GM12873 (cell line): Measurements from ENCODE around the gene ZNF223.

ENCODE experiments used
- TF ChIP-seq, protein P1 (sequence below): IDR thresholded peaks from 2 replicates; pipeline ENCODE4 v1.5.1; 2012; ENCODE audit warnings: low read depth, mild to moderate bottlenecking, moderate library complexity, low read length, control low read depth; ENCODE audit not compliant: insufficient read depth; ENCODE audit errors: missing control alignments

ZNF223 gene

DNA sequence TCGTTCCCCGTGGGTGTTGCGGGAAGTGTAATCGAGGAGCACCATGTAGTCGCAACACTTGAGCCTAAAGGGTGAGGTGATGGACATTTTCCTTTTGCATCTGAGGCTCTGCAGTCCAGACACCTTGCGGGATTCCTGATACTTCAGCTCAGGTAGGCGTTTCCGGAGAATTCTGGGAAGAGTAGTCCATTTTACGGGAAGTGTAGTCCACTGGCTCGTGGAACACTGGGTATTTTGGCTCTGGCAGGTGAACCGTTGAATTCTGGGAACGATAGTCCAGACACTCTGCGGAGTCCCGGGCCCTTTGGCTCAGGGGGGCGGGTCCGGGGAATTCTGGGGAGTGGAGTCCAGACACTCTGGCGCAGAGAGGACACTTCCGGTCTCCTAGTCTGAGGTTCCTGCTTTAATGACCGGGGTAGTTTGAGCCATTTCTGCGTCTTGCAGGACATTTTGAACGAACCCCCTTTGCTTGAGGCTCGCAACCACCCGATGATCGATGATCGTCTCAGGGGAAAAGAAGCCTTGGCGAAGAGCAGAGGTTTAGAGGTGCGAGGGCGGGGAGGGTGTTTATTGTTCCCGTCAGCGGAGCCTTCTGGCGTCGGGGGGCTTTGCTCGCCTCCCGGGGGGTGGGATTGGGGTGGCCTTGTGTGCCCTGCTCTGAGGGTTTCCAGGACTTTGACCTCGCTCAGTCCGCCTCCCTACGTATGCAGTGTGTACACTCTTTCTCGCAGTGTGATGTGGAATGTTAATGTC, at the start of gene ZNF223:
TSS of gene ZNF223 (plus strand) at position 387 of the 753 bp plus-strand sequence. CDS start 3,141 bp downstream, outside the sequence.
- TF ChIP-seq, protein P1, sequence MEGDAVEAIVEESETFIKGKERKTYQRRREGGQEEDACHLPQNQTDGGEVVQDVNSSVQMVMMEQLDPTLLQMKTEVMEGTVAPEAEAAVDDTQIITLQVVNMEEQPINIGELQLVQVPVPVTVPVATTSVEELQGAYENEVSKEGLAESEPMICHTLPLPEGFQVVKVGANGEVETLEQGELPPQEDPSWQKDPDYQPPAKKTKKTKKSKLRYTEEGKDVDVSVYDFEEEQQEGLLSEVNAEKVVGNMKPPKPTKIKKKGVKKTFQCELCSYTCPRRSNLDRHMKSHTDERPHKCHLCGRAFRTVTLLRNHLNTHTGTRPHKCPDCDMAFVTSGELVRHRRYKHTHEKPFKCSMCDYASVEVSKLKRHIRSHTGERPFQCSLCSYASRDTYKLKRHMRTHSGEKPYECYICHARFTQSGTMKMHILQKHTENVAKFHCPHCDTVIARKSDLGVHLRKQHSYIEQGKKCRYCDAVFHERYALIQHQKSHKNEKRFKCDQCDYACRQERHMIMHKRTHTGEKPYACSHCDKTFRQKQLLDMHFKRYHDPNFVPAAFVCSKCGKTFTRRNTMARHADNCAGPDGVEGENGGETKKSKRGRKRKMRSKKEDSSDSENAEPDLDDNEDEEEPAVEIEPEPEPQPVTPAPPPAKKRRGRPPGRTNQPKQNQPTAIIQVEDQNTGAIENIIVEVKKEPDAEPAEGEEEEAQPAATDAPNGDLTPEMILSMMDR, result no peak

DNA sequence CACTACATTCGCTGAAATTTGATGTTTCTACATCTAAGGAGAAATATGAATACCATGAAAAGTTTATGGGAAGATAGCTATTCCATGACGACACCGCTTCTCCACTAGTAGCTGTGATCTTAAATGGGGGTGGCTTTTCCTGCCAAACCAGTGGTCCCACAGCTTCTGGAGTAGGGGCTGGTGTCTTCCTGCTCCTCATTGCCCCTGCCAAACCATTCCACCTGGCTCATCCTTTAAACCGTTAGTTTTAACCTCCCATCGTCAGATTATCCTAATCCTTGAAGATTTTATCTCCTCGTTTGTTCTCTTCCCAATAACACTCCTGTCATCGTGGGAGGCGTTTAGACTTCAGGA, 49.6 kb upstream of the ZNF223 start:
- TF ChIP-seq, protein P1, result no peak

DNA sequence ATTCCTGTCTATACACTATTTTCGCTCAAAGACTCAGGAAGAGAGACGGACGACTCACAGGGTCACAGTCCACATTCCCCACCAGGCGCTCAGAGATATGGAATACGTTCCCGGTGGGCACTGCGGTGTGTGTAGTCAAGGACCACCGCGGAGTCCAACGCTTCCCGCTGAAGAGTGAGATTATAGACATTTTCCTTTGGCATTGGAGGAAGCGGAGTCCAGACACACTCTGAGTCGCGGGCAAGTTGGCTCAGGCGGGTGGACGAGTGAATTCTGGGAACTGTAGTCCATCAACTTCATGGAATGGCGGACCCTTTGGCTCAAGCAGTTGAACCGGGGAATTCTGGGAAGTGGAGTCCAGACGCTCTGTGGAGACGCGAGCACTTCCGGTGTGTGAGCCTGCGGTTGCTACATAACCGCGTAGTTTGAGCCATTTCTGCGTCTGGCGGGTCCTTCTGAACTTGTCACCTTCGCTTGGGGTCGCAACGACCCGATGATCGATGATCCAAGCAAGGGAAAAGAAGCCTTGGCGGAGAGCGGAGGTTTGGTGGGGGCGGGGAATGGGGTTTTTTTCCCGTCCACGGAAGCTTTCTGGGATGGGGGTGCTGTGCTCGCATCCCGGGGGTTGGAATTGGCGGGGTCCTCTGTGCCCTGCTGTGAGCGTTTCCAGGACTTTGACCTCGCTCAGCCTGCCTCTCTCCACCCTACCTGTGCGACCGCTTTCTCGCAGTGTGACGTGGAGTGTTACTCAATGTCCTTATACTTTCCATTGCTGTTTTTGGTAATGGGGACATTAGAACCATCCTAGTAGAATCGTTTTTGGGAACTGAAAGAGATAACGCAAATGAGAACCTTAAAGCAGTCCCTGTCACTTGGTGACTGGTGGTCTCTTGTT, 49.0 kb upstream of the ZNF223 start, which contains the start of gene ZNF230:
TSS of gene ZNF230 (plus strand) at position 392 of the 895 bp plus-strand sequence. CDS start 4,122 bp downstream, outside the sequence.
- TF ChIP-seq, protein P1, result no peak

DNA sequence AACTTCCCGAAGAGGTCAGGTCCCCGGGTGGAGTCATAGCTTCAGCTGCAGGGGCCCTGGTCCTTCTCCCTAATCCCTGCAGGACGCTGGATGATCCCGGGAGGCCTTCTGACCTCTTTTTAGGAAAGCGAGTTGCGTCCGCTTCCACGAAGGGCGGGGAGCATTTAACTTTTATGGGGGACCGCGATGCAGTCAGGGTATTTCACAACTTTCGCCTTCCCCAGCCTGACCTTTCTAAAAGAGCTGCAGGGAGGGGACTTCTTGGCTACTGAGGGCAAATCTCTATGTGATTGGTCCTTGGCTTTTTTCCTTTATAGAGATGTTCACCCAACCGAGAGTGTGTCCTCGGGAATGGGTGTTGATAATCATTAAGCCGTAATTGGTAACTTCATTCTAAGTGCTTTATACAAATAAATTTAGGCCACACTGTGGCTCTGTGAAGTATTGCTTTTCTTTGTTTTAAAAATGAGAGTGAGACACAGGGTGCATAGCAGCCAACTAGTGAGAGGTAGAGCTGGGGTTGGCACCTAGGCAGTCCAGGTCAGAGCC, 48.3 kb upstream of the ZNF223 start:
- TF ChIP-seq, protein P1, result peak; percentile 34

DNA sequence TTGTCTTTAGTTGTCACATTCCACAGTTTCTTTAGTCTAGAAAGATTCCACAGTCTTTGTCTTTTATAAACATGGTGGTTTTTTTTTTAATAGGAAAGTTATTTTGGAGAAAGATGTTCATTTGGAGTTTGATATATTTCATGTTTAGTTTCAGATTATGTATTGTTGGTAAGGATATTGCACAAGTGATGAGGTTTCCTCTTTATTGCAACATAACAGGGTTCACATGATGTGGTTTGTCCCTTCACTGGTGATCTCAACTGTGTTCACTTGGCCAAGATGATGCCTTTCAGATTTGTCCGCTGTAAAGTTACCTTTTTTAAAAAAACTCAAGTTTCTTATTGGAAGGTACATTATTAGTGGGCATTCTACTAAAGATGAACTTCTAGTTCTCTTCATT, 45.9 kb upstream of the ZNF223 start:
- TF ChIP-seq, protein P1, result no peak

DNA sequence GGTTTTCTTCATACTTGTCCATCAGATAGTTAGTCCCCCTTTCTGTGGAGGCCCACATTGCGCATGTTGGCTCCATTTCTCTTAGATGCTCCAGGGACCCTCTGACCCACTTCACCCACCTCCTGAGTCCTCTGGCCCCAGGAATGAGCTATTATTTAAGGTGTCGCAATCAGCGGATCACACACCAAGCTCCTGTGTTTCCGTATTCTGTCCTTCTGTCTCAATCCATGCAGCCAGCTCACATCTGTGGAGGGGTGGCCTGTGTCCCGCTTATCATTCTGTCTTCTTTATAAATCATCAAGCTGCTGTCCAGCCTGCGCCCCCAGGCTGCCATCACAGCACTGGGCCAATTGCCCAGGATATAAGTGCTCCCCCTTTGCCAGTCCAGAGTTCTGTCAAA, 44.4 kb upstream of the ZNF223 start:
- TF ChIP-seq, protein P1, result no peak

DNA sequence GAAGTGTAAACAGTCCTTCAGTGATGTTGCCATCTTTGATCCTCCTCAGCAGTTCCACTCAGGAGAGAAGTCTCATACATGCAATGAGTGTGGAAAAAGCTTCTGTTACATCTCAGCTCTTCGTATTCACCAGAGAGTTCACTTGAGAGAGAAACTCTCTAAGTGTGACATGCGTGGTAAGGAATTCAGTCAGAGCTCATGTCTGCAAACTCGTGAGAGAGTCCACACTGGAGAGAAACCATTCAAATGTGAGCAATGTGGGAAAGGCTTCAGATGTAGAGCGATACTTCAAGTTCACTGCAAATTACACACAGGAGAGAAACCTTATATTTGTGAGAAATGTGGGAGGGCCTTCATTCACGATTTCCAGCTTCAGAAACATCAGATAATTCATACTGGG, 41.4 kb upstream of the ZNF223 start:
- TF ChIP-seq, protein P1, result no peak
